HG02970 (cell line): ENCODE measurements around the gene EQTN.
"Not testable (repeated sequence)": the region's sequence is repeated elsewhere in the genome, so short reads cannot be mapped to it uniquely, and the experiment has no call there.

Source experiments
- ATAC-seq: cut with Tn5 transposase; IDR thresholded peaks from one replicate; pipeline ENCODE4 v1.9.1; 2021; ENCODE audit warnings: mild to moderate bottlenecking, moderate library complexity, moderate number of reproducible peaks; ENCODE audit not compliant: unreplicated experiment, low FRiP score

The EQTN gene

GRCh38 chr9:27303219-27303618, 6.3 kb upstream of the EQTN start:
- no peak for ATAC-seq

GRCh38 chr9:27293996-27294395, 3.0 kb downstream of the EQTN start:
- no peak for ATAC-seq

- ATAC-seq: no peak
Observed at GRCh38 chr9:27292659-27293405, 4.1 kb downstream of the EQTN start.

GRCh38 chr9:27291292-27291691, 5.7 kb downstream of the EQTN start:
- no peak for ATAC-seq

GRCh38 chr9:27282269-27282668, 14.7 kb downstream of the EQTN start:
- ATAC-seq: no peak

- no peak for ATAC-seq
Observed at GRCh38 chr9:27280860-27281259, 16.1 kb downstream of the EQTN start.

GRCh38 chr9:27280249-27280648, 16.7 kb downstream of the EQTN start:
- ATAC-seq: no peak

GRCh38 chr9:27279611-27280010, 17.3 kb downstream of the EQTN start:
- ATAC-seq: no peak

- no peak for ATAC-seq
Observed at GRCh38 chr9:27278374-27278773, 18.6 kb downstream of the EQTN start.

GRCh38 chr9:27276193-27277030, 20.5 kb downstream of the EQTN start:
- ATAC-seq: no peak

- ATAC-seq: no peak
Observed at GRCh38 chr9:27273186-27273585, 23.8 kb downstream of the EQTN start.

- no peak for ATAC-seq
Observed at GRCh38 chr9:27272103-27272502, 24.8 kb downstream of the EQTN start.

- no peak for ATAC-seq
Observed at GRCh38 chr9:27261517-27262211, 35.3 kb downstream of the EQTN start.

- ATAC-seq: no peak
Observed at GRCh38 chr9:27260789-27261516, 36.0 kb downstream of the EQTN start.

GRCh38 chr9:27258662-27259061, 38.3 kb downstream of the EQTN start:
- no peak for ATAC-seq

- ATAC-seq: no peak
Observed at GRCh38 chr9:27248702-27249101, 48.2 kb downstream of the EQTN start.

GRCh38 chr9:27247756-27248155, 49.2 kb downstream of the EQTN start:
- no peak for ATAC-seq

GRCh38 chr9:27239648-27240047, 57.3 kb downstream of the EQTN start:
- not testable (repeated sequence) for ATAC-seq
